ENCODE data around the gene RNF224. TPM values are rescaled to one million over a fixed set of nuclear protein-coding genes. Genes with fewer than 3 reads are reported as not detected.
A peak's percentile ranks its signal among the peaks of the same experiment; 100 is the strongest.

Gene RNF224
- total RNA-seq, 1 experiment from 2014 or later: 3.9 TPM

DNA sequence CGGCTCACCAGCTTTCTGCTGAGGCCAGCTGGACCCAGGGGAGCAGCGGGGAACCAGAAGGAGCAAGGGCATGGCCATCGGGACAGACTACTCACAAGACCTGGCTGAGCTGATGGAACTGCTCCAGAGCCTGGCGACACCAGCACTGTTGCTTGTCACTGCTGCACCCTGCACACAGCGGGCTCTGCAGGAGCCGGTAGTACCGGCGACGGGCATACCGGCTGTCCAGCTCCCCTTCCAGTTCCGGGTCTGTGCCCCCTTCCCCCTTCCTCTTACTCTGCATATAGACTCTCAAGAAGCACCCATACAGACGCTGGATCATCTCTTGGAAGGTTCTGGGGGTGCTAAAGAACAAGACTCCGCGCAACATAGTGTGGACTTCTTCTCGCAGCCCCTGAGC, 39.9 kb upstream of the RNF224 start:
- TF ChIP-seq, protein P1, sequence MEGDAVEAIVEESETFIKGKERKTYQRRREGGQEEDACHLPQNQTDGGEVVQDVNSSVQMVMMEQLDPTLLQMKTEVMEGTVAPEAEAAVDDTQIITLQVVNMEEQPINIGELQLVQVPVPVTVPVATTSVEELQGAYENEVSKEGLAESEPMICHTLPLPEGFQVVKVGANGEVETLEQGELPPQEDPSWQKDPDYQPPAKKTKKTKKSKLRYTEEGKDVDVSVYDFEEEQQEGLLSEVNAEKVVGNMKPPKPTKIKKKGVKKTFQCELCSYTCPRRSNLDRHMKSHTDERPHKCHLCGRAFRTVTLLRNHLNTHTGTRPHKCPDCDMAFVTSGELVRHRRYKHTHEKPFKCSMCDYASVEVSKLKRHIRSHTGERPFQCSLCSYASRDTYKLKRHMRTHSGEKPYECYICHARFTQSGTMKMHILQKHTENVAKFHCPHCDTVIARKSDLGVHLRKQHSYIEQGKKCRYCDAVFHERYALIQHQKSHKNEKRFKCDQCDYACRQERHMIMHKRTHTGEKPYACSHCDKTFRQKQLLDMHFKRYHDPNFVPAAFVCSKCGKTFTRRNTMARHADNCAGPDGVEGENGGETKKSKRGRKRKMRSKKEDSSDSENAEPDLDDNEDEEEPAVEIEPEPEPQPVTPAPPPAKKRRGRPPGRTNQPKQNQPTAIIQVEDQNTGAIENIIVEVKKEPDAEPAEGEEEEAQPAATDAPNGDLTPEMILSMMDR (conservative IDR thresholded peaks at IDR 0.05): no peak
- no peak for TF ChIP-seq EZH2 (IDR thresholded peaks at IDR 0.05; ENCODE audit: low read depth)
- Histone ChIP-seq H4K20me1 (ENCODE audit: insufficient read depth) (peaks cover 11% of the 10 kb centered on the region), H3K9me3 (ENCODE audit: insufficient read depth, low read depth) (no peaks in the 10 kb centered on the region), H3K4me3 (peak overlapping the region; percentile 97), H3K9me2 (ENCODE audit: insufficient read depth) (no peaks in the 10 kb centered on the region), H3K4me2 (peak overlapping the region; percentile 92), H3K27ac (no peak overlapping the region), H3F3A (ENCODE audit: insufficient read depth, low read depth) (peaks cover 18% of the 10 kb centered on the region), H3K36me3 (ENCODE audit: low read depth) (no peaks in the 10 kb centered on the region), H3K27me3 (ENCODE audit: insufficient read depth, low read depth) (no peaks in the 10 kb centered on the region), H3K79me2 (ENCODE audit: low read depth) (peaks cover 30% of the 10 kb centered on the region), H2AFZ (no peak overlapping the region), H3K4me1 (replicated peaks; ENCODE audit: insufficient read depth) (peaks cover 33% of the 10 kb centered on the region)
- ChIA-PET POLR2A (ENCODE audit: unreplicated experiment) (interaction anchor here (0.7 kb wide), 1 partner anchor 56 kb away, joined by 3 read pairs; no protein-coding TSS in a partner anchor), CTCF (interaction anchor here (0.6 kb wide), 1 partner anchor 64 kb away, joined by 5 read pairs; no protein-coding TSS in a partner anchor)
- intact Hi-C loops (cut with micrococcal nuclease; ENCODE audit: unreplicated experiment): no loop called here
- no peak for DNase-seq
- BruUV-seq (replicated peaks): no TSS peak

DNA sequence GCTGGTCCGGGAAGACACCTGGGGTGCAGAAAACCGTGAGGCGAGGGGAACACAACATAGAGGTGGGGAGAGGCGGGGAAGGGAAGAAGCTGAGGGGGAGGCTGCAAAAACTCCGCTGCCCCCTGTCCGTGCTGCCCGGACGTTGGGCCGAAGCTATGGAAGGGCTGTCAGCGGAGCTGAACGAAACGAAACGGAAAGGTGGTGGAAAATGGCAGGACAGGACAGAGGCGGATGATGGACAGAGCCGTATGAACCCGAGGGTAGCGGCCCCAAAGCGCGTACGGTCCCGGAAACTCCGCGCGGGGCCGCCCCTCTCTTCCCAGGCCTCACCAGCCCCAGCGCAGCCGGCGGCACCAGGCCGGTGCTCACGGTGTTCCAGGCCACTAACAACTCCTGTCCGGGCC, 39.2 kb upstream of the RNF224 start:
- Histone ChIP-seq H3K79me2 (ENCODE audit: low read depth) (peaks cover 33% of the 10 kb centered on the region), H3K27me3 (ENCODE audit: insufficient read depth, low read depth) (no peaks in the 10 kb centered on the region), H2AFZ (peak overlapping the region; percentile 93), H3K4me1 (replicated peaks; ENCODE audit: insufficient read depth) (peaks cover 33% of the 10 kb centered on the region), H3K27ac (peak overlapping the region; percentile 74; the same call in 1 of the 2 replicates), H3K4me2 (peak overlapping the region; percentile 92), H3K36me3 (ENCODE audit: low read depth) (no peaks in the 10 kb centered on the region), H3K4me3 (peak overlapping the region; percentile 97), H3K9me3 (ENCODE audit: insufficient read depth, low read depth) (no peaks in the 10 kb centered on the region), H4K20me1 (ENCODE audit: insufficient read depth) (peaks cover 17% of the 10 kb centered on the region), H3K9me2 (ENCODE audit: insufficient read depth) (no peaks in the 10 kb centered on the region), H3F3A (ENCODE audit: insufficient read depth, low read depth) (peaks cover 18% of the 10 kb centered on the region)
- intact Hi-C loops (cut with micrococcal nuclease; ENCODE audit: unreplicated experiment): loop anchor here (1.0 to 2.0 kb wide), 3 partner anchors 15 to 59 kb away; partner anchors contain the start of genes RNF224 and TMEM210
- POLR2A ChIA-PET (ENCODE audit: unreplicated experiment): interaction anchor here (0.7 to 1.8 kb wide), 3 partner anchors 13 to 57 kb away, joined by 3 to 14 read pairs (median 13); partner anchors contain the start of gene TPRN
- CTCF ChIA-PET: interaction anchor here (0.6 to 1.4 kb wide), 2 partner anchors 13 to 65 kb away, joined by 5 to 9 read pairs; no protein-coding TSS in a partner anchor
- TF ChIP-seq EZH2 (IDR thresholded peaks at IDR 0.05; ENCODE audit: low read depth): no peak
- TF ChIP-seq, protein P1 (conservative IDR thresholded peaks at IDR 0.05): no peak
- DNase-seq: no peak
- no TSS peak for BruUV-seq (replicated peaks)

DNA sequence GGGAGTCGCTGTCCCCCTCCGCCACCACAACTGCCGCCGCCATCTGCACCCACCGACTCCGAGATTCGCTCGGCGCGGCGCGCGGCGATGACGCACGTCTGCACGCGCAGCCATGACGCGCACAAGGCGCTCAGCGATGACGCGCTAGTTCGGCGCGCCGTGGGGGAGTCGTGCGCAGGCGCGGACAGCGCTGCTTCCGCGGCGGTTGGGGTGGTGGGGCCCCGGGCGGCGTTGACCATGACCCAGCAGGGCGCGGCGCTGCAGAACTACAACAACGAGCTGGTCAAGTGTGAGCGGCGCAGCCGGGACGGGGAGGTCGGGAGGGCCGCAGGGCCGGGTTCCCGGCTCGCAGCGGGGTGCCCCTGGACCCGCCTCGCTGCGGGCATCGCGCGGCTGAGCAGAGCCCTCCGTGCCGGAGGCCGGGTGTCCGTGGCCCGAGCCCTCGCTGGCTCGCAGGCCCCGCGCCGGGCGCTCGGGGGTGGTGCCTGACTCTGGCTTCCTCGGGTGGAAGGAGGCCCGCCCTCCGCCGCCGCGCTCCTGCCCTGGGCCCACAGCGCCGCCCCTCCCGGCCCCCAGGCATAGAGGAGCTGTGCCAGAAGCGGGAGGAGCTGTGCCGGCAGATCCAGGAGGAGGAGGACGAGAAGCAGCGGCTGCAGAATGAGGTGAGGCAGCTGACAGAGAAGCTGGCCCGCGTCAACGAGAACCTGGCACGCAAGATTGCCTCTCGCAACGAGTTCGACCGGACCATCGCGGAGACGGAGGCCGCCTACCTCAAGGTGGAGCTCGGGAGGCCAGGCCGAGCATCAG, 38.6 kb upstream of the RNF224 start, which contains the start of the genes ANAPC2 and SSNA1:
ANAPC2 (minus strand) TSS at position 71 of the 807 bp plus-strand sequence; CDS start at position 43, 28 bp downstream.
SSNA1 (plus strand) TSS at position 187 of the 807 bp plus-strand sequence; CDS start at position 238, 51 bp downstream.
- ChIA-PET POLR2A (ENCODE audit: unreplicated experiment) (interaction anchor here (0.5 to 1.8 kb wide), 17 partner anchors 9 to 411 kb away, joined by 3 to 14 read pairs (median 5); partner anchors contain the start of genes CYSRT1, NSMF, RNF208 and TPRN), CTCF (interaction anchor here (0.5 to 2.8 kb wide), 9 partner anchors 12 to 402 kb away, joined by 3 to 17 read pairs (median 3); partner anchors contain the start of genes RNF224 and TMEM203)
- no TSS peak for BruUV-seq (replicated peaks)
- H3K9me3 ChIP-seq (ENCODE audit: insufficient read depth, low read depth): no peaks in the 10 kb centered on the region
- H4K20me1 ChIP-seq (ENCODE audit: insufficient read depth): peaks cover 23% of the 10 kb centered on the region
- H3K4me1 ChIP-seq (replicated peaks; ENCODE audit: insufficient read depth): peaks cover 33% of the 10 kb centered on the region
- H3F3A ChIP-seq (ENCODE audit: insufficient read depth, low read depth): peaks cover 18% of the 10 kb centered on the region
- intact Hi-C loops (cut with micrococcal nuclease; ENCODE audit: unreplicated experiment): loop anchor here (1.0 to 2.0 kb wide), 5 partner anchors 12 to 60 kb away; partner anchors contain the start of genes RNF224, TMEM210 and TPRN
- H3K27me3 ChIP-seq (ENCODE audit: insufficient read depth, low read depth): no peaks in the 10 kb centered on the region
- H3K4me3 ChIP-seq: peak within 1 kb of the TSS; percentile 97
- no peaks in the 10 kb centered on the region for H3K36me3 ChIP-seq (ENCODE audit: low read depth)
- H3K9me2 ChIP-seq (ENCODE audit: insufficient read depth): no peaks in the 10 kb centered on the region
- peak; percentile 81 to 98 for DNase-seq
- peak within 1 kb of the TSS; percentile 92 for H3K4me2 ChIP-seq
- TF ChIP-seq EZH2 (IDR thresholded peaks at IDR 0.05; ENCODE audit: low read depth): no peak
- TF ChIP-seq, protein P1 (conservative IDR thresholded peaks at IDR 0.05): peak; percentile 44; the same call in 1 of the 2 replicates
- peaks cover 38% of the 10 kb centered on the region for H3K79me2 ChIP-seq (ENCODE audit: low read depth)
- H2AFZ ChIP-seq: peak within 1 kb of the TSS; percentile 93
- peak within 1 kb of the TSS; percentile 74 for H3K27ac ChIP-seq

Data from PC-9 (cell line).